GM21786 (cell line): ENCODE data around the gene CYP4V2.
"Not testable (repeated sequence)": the region's sequence is repeated elsewhere in the genome, so short reads cannot be mapped to it uniquely, and the experiment has no call there.

Experiments used
- ATAC-seq: cut with Tn5 transposase; IDR thresholded peaks from one replicate; pipeline ENCODE4 v1.9.1; 2021; ENCODE audit not compliant: unreplicated experiment

CYP4V2 gene

GRCh38 chr4:186227744-186228513 is 36.6 kb downstream of the CYP4V2 start:
- ATAC-seq: no peak

DNA sequence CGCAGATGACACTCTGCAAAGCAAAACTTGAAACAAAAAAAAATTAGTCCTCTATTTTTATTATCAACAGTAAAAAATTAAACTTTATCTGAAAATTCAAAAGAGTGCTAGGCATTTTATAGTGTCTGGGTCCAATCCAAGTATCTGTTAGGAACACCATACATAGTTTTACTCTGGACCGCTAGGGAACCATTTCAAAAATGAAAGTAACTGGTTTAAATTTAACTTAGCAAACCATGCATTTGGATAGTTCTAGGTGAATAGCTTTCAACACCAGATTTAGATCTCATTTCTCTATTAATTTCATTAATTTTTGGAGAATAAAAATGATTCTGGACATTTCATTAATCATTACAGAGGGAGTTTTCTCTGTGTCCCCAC is 37.1 kb downstream of the CYP4V2 start:
- ATAC-seq: no peak

- ATAC-seq: no peak
Measured at GRCh38 chr4:186234367-186234766, 43.0 kb downstream of the CYP4V2 start.

DNA sequence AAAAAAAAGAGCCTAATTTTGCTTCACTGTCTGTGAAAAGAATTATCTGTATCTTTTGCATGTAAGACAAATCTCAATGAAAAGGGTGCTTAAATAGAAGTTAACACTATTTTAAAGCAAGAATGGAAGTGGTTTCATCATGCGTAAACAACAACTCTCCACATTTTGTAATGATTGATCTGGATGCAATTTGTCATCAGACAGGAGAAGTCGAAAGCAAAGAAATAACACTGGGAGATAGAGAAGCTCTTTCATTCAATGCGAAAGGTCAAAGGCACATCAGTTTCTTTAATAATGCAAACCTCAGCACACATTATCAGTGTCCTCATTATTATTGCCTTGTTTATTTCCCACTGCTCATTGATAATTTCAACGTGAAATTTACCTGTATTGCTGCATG is 44.8 kb downstream of the CYP4V2 start:
- ATAC-seq: no peak

GRCh38 chr4:186240452-186240847 is 49.1 kb downstream of the CYP4V2 start:
- no peak for ATAC-seq

GRCh38 chr4:186240848-186241491 is 49.6 kb downstream of the CYP4V2 start:
- no peak for ATAC-seq

GRCh38 chr4:186241616-186242015 is 50.2 kb downstream of the CYP4V2 start:
- ATAC-seq: no peak

- ATAC-seq: not testable (repeated sequence)
Measured at GRCh38 chr4:186242031-186242430, 50.7 kb downstream of the CYP4V2 start.

- no peak for ATAC-seq
Measured at GRCh38 chr4:186243331-186243730, 52.0 kb downstream of the CYP4V2 start.

GRCh38 chr4:186244835-186245234 is 53.5 kb downstream of the CYP4V2 start:
- ATAC-seq: no peak

DNA sequence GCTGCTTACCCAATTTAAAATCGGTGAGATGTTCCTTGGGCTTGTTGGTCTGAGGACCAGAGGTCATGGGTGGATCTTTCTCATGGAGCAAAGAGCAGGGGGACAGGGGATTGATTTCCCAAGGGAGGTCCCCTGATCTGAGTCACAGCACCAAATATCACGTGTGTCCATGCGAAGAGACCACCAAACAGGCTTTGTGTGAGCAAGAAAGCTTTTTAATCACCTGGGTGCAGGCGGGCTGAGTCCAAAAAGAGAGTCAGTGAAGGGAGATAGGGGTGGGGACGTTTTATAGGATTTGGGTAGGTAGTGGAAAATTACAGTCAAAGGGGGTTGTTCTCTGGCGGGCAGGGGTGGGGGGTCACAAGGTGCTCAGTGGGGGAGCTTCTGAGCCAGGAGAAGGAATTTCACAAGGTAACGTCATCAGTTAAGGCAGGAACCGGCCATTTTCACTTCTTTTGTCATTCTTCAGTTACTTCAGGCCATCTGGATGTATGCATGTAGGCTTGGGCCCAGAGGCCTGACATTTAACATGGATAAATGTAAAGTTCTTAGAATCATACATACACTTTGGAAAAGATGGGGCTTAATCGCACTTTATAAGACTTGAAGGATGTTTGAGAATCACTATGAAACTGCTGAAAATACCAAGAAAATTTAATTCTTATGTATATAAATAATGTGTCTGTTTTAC is 55.8 kb downstream of the CYP4V2 start:
- ATAC-seq: not testable (repeated sequence)

DNA sequence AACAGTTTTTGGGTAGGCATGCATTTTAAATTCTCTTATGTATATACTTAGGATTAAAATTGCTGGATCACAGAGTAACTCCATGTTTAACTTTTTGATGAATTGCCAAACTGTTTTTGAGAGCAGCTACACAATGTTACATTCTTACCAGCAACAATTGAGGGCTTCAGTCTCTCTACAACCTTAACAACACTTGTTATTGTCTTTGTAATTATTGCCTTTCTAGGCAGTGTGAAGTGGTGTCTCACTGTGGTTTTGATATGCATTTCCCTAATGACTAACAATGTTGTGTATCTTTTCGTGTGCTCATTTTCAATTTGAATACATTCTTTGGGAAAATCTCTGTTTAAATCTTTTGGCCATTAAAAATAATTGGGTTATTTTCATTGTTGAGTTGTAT is 57.3 kb downstream of the CYP4V2 start:
- ATAC-seq: no peak

GRCh38 chr4:186249785-186250754 is 58.7 kb downstream of the CYP4V2 start:
- ATAC-seq: no peak

DNA sequence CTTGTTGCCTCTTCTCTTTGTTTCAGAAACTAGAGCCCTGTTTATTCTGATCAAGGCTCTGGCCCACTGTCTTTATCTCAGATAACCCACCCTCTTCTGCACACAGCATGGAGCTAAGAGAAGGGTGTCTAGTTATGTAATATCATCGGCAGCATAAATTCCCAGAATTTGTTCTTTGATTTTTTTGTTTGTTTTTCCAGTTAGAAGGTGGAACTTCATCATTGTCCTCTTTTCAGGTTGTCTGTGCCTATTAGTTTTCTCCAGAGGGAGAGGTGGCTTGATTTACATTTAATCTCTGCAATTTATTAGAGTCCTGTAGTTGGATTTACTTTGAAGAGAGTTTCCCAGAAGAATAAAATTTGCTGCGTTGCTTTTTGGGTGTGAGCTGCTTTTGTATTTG is 59.4 kb downstream of the CYP4V2 start:
- ATAC-seq: no peak

GRCh38 chr4:186255122-186255521 is 63.8 kb downstream of the CYP4V2 start:
- ATAC-seq: no peak

- ATAC-seq: no peak
Measured at GRCh38 chr4:186258216-186258811, 66.9 kb downstream of the CYP4V2 start.

DNA sequence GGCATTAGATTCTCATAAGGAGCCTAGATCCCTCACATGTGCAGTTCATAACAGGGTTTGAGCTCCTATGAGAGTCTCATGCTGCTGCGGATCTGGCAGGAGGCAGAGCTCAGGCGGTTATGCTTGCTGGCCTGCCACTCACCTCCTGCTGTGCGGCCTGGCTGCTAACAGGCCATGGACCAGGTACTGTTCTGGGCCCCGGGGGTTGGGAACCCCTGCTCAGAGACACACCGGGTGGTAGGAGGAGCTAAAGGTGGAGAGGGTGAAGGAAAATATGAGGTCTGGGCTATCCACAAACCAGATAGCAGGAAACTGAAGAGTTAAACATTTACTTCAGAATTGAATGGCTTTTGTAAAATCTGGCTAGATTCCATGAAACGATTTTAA is 68.7 kb downstream of the CYP4V2 start:
- no peak for ATAC-seq
